Measurements from ENCODE around the gene DDX43. TPM values are rescaled to one million over a fixed set of nuclear protein-coding genes. Genes with fewer than 3 reads are reported as not detected.

The DDX43 gene
- total RNA-seq, 1 experiment from 2014 or later: 24.9 TPM

DNA sequence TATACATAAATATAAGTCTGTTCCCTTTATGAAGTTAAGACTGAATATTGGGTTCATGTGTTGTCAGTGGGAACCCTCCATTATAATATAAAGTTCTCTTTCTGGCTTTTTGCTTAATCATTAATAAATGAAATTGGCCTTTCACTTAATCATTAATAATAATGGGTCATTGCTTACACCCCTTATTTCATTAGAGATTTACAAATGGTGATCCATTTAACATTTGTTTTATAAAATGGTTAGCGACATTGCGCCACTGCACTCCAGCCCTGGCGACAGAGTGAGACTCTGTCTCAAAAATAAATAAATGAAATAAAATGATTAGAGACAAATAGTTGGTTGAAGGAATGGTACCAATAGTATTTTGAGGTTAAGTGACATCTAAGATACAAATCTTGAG is 18.5 kb downstream of the DDX43 start:
- intact Hi-C loops (cut with micrococcal nuclease; ENCODE audit: unreplicated experiment) (no loop called here), in situ Hi-C loops (cut with HindIII; ENCODE audit: low pct_unique_long_range_greater_than_20kb, low sequenced_read_pairs) (no loop called here)
- DNase-seq (ENCODE audit: low read depth, low spot score) (no peak), ATAC-seq (no peak)
- Histone ChIP-seq H3K27me3 (ENCODE audit: control insufficient read depth, insufficient read depth, low read length) (no peaks in the 10 kb centered on the region), H3K4me1 (ENCODE audit: control insufficient read depth, insufficient read depth, low read length) (no peaks in the 10 kb centered on the region), H3K27ac (ENCODE audit: low read length) (no peak overlapping the region), H3K36me3 (ENCODE audit: control insufficient read depth, insufficient read depth, low read length) (peaks cover 51% of the 10 kb centered on the region), H3K4me3 (ENCODE audit: low read depth in 2 of 2, low read length in 2 of 2) (no peak overlapping the region), H3K9me3 (ENCODE audit: control insufficient read depth, insufficient read depth, low read depth, low read length) (no peaks in the 10 kb centered on the region)
- ChIA-PET CTCF (no interaction called here), POLR2A (no interaction called here)
- BruUV-seq (replicated peaks): no TSS peak
- TF ChIP-seq TCF7L2 (IDR thresholded peaks at IDR 0.05; ENCODE audit: low read depth, low read length) (no peak), SIN3A (IDR thresholded peaks at IDR 0.05; ENCODE audit: borderline replicate concordance, insufficient read depth, low read depth, low read length) (no peak), POLR2AphosphoS5 (IDR thresholded peaks at IDR 0.05; ENCODE audit: low read depth, low read length) (no peak)
- TF ChIP-seq, protein P1, sequence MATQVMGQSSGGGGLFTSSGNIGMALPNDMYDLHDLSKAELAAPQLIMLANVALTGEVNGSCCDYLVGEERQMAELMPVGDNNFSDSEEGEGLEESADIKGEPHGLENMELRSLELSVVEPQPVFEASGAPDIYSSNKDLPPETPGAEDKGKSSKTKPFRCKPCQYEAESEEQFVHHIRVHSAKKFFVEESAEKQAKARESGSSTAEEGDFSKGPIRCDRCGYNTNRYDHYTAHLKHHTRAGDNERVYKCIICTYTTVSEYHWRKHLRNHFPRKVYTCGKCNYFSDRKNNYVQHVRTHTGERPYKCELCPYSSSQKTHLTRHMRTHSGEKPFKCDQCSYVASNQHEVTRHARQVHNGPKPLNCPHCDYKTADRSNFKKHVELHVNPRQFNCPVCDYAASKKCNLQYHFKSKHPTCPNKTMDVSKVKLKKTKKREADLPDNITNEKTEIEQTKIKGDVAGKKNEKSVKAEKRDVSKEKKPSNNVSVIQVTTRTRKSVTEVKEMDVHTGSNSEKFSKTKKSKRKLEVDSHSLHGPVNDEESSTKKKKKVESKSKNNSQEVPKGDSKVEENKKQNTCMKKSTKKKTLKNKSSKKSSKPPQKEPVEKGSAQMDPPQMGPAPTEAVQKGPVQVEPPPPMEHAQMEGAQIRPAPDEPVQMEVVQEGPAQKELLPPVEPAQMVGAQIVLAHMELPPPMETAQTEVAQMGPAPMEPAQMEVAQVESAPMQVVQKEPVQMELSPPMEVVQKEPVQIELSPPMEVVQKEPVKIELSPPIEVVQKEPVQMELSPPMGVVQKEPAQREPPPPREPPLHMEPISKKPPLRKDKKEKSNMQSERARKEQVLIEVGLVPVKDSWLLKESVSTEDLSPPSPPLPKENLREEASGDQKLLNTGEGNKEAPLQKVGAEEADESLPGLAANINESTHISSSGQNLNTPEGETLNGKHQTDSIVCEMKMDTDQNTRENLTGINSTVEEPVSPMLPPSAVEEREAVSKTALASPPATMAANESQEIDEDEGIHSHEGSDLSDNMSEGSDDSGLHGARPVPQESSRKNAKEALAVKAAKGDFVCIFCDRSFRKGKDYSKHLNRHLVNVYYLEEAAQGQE (IDR thresholded peaks at IDR 0.05; ENCODE audit: insufficient read depth in 1 of 2, low read depth in 2 of 2, low read length in 1 of 2): no peak
- TF ChIP-seq, protein P2, sequence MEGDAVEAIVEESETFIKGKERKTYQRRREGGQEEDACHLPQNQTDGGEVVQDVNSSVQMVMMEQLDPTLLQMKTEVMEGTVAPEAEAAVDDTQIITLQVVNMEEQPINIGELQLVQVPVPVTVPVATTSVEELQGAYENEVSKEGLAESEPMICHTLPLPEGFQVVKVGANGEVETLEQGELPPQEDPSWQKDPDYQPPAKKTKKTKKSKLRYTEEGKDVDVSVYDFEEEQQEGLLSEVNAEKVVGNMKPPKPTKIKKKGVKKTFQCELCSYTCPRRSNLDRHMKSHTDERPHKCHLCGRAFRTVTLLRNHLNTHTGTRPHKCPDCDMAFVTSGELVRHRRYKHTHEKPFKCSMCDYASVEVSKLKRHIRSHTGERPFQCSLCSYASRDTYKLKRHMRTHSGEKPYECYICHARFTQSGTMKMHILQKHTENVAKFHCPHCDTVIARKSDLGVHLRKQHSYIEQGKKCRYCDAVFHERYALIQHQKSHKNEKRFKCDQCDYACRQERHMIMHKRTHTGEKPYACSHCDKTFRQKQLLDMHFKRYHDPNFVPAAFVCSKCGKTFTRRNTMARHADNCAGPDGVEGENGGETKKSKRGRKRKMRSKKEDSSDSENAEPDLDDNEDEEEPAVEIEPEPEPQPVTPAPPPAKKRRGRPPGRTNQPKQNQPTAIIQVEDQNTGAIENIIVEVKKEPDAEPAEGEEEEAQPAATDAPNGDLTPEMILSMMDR (IDR thresholded peaks at IDR 0.05): no peak

DNA sequence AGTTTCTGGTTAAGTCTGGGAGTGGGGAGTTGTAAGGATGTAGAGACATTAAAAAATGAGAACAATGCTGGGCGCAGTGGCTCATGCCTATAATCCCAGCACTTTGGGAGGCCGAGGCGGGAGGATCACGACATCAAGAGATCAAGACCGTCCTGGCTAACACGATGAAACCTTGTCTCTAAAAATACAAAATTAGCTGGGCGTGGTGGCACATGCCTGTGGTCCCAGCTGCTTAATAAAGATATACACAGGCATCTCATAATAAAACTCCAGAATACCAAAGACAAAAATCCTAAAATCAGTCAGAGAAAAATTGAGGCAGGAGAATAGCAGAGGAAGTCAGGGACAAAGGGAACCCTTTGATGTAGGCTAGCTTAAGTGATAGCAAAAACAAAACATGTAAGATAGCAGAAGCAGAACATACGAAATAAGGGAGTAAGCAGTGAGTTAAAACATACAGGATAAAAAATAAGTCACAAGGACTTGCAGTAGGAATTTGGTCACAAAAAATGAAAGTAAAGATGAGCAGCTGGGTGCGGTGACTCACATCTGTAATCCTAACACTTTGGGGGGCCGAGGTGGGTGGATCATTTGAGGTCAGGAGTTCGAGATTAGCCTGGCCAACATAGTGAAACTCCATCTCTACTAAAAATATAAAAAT is 23.6 kb downstream of the DDX43 start:
- H3K4me1 ChIP-seq (ENCODE audit: control insufficient read depth, insufficient read depth, low read length): no peaks in the 10 kb centered on the region
- no peaks in the 10 kb centered on the region for H3K27me3 ChIP-seq (ENCODE audit: control insufficient read depth, insufficient read depth, low read length)
- ChIA-PET POLR2A (no interaction called here), CTCF (interaction anchor here (0.6 kb wide), 1 partner anchor 180 kb away, joined by 4 read pairs; no protein-coding TSS in a partner anchor)
- no peak overlapping the region for H3K27ac ChIP-seq (ENCODE audit: low read length)
- in situ Hi-C loops (cut with HindIII; ENCODE audit: low pct_unique_long_range_greater_than_20kb, low sequenced_read_pairs): no loop called here
- no peaks in the 10 kb centered on the region for H3K9me3 ChIP-seq (ENCODE audit: control insufficient read depth, insufficient read depth, low read depth, low read length)
- intact Hi-C loops (cut with micrococcal nuclease; ENCODE audit: unreplicated experiment): no loop called here
- DNase-seq (ENCODE audit: low read depth, low spot score) (no peak), ATAC-seq (no peak)
- TF ChIP-seq POLR2AphosphoS5 (IDR thresholded peaks at IDR 0.05; ENCODE audit: low read depth, low read length) (peak; percentile 47; the same call in 1 of the 2 replicates), TCF7L2 (IDR thresholded peaks at IDR 0.05; ENCODE audit: low read depth, low read length) (no peak)
- H3K4me3 ChIP-seq (ENCODE audit: low read depth in 2 of 2, low read length in 2 of 2): no peak overlapping the region
- no TSS peak for BruUV-seq (replicated peaks)
- H3K36me3 ChIP-seq (ENCODE audit: control insufficient read depth, insufficient read depth, low read length): peaks cover 45% of the 10 kb centered on the region

DNA sequence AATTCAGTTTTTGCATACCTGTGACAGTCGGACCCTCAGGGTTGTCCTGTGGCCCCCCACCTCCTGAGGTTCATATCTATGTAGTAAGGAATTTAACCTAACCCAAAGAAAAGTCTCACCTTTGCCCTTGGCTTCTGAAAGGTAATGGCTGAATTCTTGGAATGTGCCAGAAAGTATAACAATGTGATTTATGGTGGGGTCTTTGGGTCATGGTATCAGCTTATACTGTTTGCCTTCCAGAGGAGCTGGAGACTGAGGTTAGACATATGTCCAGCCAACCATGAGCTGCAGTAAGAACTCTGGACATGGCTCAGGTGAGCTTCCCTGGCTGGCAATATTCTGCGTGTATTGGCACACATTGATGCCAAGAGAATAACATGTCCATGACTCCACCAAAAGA is 26.9 kb downstream of the DDX43 start:
- Histone ChIP-seq H3K36me3 (ENCODE audit: control insufficient read depth, insufficient read depth, low read length) (peaks cover 31% of the 10 kb centered on the region), H3K4me3 (ENCODE audit: low read depth in 2 of 2, low read length in 2 of 2) (no peak overlapping the region), H3K27me3 (ENCODE audit: control insufficient read depth, insufficient read depth, low read length) (no peaks in the 10 kb centered on the region), H3K9me3 (ENCODE audit: control insufficient read depth, insufficient read depth, low read depth, low read length) (no peaks in the 10 kb centered on the region), H3K4me1 (ENCODE audit: control insufficient read depth, insufficient read depth, low read length) (no peaks in the 10 kb centered on the region), H3K27ac (ENCODE audit: low read length) (no peak overlapping the region)
- POLR2A ChIA-PET: no interaction called here
- DNase-seq (ENCODE audit: low read depth, low spot score) (no peak), ATAC-seq (peak; percentile 31; the same call in 1 of the 2 replicates)
- intact Hi-C loops (cut with micrococcal nuclease; ENCODE audit: unreplicated experiment) (no loop called here), in situ Hi-C loops (cut with HindIII; ENCODE audit: low pct_unique_long_range_greater_than_20kb, low sequenced_read_pairs) (no loop called here)
- CTCF ChIA-PET: no interaction called here
- no peak for TF ChIP-seq SIN3A (IDR thresholded peaks at IDR 0.05; ENCODE audit: borderline replicate concordance, insufficient read depth, low read depth, low read length)
- no peak for TF ChIP-seq TCF7L2 (IDR thresholded peaks at IDR 0.05; ENCODE audit: low read depth, low read length)
- TF ChIP-seq, protein P2 (IDR thresholded peaks at IDR 0.05): no peak
- TF ChIP-seq, protein P1 (IDR thresholded peaks at IDR 0.05; ENCODE audit: insufficient read depth in 1 of 2, low read depth in 2 of 2, low read length in 1 of 2): no peak
- no peak for TF ChIP-seq POLR2AphosphoS5 (IDR thresholded peaks at IDR 0.05; ENCODE audit: low read depth, low read length)
- no TSS peak for BruUV-seq (replicated peaks)

All from Panc1 (cell line).